NCI-H82 (cell line): ENCODE data around the gene BPI.
"Not testable (repeated sequence)": the region's sequence is repeated elsewhere in the genome, so short reads cannot be mapped to it uniquely, and the experiment has no call there.

ENCODE experiments used
- DNase-seq: peaks from one replicate; lab custom pipeline; 2025; lab: John Stamatoyannopoulos, UW

Gene BPI

DNA sequence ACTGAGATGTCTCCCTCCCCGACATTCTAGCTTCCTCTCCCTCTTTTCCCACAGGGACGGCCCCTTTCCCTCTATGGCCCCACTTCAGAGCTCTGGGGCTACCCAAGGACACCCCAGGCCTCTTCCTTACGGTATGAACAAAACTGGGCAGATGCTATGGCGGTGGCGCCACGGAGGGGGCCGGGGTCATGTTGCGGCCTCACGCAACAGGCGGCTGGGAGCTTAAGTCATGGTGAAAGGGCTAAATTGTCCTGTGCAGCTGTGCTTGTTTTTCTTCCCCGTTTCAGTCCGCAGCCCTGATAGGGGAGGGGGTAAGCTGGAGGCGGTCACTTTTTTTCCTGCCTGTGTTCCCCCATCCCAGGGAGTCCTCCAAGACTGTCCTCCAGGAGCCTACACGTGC lies 25.8 kb upstream of the BPI start:
- DNase-seq, result peak; percentile 100

DNA sequence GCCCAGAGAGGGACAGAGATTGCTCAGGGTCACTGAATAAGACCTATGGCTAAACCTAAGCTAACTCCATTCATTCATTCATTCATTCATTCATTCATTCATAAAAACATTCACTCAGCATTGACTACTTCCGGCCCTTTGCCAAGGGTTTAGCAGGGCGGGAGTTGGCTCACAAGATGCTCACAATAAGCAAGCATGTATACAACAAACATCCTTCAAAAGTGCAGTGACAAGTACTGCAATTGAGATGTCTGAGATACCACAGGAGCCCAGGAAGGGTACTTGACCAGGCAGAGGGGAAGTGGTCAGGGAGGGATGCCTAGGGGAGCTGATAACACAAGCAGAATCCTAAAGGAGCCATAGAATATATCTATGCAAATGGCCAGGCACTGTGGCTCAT lies 25.2 kb upstream of the BPI start:
- peak; percentile 71 for DNase-seq

DNA sequence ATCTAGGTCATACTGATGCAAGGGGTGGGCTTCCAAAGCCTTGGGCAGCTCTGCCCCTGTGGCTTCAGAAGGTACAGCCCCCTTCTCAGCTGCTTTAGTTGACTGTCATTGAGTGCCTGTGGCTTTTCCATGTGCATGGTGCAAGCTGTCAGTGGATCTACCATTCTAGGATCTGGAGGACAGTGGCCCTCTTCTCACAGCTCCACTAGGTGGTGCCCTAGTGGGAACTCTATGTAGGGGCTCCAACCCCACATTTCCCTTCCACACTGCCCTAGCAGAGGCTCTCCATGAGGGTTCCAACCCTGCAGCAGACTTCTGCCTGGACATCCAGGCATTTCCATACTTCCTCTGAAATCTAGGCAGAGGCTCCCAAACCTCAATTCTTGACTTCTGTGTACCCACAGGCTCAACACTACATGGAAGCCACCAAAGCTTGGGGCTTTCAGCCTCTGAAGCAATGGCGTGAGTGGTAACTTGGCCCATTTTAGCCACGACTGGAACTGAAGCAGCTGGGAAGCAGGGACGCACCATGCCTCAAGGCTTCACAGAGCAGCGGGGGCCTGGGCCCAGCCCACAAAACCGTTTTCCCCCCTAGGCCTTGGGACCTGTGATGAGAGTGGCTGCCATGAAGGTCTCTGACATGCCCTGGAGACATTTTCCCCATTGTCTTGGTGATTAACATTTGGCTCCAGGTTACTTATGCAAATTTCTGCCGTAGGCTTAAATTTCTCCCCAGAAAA lies 22.6 kb upstream of the BPI start:
- DNase-seq, result peak; percentile 23

DNA sequence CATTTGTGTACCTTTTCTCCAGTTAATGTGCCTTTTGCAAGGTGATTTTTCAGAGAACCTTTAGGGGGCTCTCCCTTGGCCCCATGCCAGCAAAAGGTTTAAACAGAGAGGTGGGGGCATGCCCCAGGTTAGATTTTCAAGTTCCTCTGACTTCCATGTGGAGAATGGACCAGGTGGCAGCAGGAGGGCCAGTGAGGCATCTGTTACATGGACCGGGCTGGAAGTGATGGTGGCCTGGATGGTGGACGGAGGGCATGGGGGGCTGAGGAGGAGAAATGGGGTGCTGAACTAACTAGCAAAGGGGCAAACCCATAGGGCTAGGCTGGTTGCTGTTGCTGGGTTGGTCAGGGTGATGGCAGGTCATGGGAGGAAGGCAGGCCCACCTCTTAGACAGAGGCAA lies 20.7 kb upstream of the BPI start:
- DNase-seq, result peak; percentile 23

DNA sequence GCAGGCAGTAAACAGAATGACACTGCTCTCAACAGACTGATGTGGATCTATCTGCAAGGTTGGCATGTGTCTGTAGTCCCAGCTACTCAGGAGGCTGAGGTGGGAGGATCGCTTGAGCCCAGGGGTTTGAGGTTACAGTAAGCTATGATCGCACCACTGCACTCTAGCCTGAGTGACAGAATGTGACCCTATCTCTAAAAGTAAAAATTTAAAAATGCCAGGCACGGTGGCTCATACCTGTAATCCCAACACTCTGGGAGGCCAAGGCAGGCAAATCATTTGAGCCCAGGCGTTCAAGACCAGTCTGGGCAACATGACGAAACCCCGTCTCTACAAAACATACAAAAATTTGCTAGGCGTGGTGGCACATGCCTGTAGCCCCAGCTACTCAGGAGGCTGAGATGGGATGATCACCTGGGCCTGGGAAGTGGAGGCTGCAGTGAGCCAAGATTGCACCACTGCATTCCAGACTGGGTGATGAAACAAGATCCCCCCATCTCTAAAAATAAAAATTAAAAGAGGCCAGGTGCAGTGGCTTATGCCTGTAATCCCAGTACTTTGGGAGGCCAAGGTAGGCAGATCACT lies 19.8 kb upstream of the BPI start:
- not testable (repeated sequence) for DNase-seq

DNA sequence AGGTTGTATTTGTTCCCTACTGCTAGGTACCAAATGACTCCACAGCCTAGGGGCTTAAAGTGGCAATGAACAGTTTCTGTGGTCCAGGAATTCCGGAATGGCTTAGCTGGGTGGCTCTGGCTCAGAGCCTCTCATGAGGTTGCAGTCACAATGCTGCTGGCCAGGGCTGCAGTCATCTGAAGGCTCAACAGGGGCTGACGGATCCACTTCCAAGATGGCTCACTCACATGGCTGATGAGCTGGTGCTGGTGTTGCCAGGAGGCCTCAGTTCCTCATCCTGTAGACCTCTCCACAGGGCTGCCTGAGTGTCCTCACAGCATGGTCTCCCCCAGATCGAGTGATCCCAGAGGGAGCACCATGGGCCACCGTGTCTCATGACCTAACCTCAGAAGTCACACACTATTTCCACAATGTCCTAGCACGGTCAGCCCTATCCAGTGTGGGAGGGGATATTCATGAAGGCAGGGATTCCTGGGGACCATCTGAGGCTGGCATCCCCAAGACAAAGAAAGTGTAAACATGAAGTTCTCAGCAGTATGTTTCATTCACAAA lies 19.0 kb upstream of the BPI start:
- no peak for DNase-seq

DNA sequence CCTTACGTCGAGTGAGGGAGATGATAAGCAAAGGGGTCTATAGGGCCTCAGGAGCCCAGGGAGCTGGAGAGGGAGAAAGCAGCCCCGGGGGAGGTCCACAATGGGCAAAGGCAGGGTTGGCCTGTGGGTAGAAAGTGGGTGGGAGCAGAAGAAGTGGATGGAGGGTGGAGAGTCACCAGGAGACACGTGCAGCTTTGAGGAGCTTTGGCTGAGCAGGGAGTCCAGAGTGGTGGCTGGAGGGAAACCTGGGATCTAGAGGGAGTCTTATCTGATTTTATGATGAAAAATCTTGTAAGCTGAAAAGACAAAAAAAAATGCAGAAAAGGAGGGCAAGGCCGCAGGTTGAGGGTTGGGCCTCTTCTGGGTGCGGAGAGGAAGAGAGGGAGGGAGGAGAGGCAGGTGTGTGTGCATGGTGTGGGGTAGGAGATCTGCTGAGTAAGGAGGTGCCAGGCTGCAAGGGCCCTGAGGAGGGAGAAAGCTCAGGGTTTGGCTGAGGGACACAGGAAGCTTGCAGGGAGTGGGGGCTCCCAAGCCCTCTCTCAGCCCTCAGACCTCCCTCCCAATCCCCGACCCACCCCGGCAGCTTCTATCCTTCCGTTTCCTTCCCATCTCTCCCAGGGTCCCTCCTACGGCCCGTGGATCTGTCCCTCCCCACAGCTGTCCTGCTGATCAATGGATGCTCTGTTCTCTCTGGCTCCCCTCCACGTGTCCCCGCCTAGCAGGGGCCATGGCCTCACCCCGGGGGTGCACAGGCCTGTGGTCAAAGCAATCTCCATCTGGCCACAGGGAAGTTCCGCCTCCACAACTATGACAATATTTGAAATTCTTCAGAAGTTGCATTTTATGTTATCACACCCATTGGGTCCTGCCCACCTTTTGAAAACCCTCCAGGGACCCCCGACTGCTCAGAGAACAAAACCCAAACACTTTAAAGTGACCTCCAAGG lies 17.1 kb upstream of the BPI start:
- no peak for DNase-seq

DNA sequence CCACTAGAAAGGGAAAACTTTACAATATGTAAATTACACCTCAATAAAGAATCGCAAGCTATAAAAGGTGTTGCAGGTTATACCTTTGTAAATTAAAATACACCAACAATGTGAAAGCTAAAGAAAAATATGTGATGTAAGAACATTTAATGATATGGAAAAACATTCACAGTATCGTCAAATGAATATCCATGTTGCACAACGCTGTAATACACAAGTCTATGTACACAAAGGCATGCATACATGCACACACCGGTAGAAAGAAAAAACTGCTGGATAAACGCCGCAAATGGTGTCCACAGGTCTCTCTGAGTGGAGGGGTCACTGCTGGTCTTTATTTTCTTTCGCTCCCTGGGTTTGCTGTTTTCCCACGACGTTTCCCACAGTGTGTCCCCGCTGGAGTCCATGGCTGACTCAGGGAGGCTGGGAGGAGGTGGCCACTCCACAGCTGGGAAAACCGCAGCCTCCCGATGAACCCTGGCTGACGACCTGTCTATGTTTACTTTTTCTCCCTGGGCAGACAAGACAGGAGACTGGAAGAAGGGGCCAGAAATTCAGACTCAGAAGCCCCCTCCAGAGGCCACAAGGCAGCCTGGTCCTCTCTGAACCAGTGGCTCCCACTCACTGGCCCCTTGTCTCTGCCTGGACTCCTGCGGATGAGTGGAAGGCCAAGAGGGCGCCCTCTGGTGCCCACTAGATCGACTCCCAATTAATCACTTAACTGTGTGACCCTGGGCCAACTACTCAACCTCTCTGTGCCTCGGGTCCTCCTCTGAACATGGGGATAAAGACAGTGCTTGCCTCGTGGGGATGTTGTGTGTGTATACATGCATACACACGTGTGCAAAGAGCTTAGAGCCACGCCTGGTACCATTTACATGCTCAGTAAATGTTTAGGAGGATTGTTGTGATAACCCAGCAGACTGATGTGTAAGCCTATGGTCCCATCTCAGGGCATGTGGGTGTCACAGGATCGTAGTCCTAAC lies 12.8 kb upstream of the BPI start:
- DNase-seq, result peak; percentile 79

DNA sequence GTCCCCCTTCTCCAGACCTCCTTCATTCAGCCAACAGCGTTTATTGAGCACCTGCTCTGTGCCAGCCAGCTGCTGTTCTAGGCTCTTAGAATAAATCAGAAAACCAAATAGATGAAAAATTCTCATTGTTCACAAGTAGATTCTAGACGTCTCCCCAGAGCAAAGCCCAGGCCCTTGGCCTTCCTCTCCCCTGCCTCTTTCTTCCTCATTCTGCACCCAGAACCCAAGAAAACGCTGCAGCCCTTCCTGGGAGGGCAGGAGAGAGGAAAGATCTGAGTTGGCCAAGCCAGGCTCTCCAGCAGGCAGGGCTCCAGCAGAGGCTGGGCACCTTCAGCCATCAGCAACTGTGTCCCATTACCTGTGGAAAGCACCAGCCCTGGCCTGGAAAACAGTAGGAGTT lies 12.0 kb upstream of the BPI start:
- DNase-seq, result no peak

DNA sequence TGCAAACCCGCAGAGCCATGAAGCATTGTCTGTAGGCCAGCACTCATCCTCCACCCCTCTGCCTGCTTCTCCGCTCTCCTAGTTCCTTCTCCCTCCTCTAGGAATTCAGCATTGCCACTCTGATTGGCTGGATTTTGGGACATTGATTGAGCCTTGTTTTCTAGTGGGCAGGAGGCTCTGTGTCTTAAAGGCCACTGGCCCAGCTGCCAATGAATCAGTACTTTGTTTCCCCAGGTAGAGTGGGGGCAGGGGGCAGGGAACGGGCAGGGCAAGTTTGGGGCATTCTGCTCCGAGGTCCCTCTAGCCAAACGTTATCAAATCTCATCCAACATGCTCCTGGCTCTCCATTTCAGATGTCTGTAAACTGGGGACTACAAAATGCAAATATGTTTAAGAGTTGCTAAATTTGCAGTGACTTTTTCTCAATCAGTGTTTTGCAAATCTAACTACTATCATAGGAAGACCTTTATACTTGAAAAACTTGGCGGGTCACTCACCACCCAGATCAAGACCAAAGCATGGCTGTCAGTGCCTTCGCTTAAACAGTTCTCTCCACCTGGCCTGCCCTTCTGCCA lies 10.4 kb upstream of the BPI start:
- peak; percentile 45 for DNase-seq

DNA sequence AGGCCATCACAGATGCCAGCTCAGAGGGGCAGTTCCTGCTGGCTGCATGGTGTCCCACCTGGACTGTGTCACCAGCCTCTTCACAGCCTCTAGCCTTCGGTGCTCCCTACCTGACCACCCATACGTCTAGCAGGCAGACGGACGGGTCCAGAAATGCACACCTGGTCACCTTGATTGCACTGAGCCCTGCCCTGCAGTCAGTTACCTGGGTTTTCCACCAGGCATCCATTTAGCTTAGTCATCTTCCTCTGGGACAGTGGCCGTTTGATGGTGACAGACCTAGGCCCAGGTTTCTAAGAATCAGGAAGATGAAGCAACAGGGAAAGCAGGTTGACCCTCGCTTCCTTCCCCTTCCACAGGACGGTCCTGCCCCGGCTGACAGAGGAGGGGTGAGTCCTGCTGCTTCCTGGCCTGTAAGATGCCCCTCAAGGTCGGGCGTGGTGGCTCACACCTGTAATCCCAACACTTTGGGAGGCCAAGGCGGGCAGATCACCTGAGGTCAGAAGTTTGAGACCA lies 9.8 kb upstream of the BPI start:
- no peak for DNase-seq

DNA sequence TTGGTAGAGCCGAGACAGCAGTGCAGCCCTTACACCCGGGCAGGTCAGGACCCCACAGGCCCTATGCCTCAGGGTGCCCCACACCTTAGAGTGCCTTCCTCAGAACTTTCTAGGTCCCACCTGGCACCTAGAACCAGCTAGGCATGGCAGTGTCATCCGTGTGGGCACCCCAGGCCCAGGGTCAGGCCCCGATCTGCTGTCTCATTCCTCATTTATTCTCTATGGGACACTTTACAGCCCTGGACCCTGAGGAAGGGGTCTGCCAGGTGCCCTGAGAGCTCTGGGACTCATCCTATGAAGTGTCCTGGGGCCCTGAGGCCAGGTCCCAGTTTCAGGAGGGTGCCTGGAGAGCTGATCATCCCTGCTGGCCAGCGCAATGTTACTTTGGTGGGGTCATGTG lies 8.1 kb upstream of the BPI start:
- no peak for DNase-seq

DNA sequence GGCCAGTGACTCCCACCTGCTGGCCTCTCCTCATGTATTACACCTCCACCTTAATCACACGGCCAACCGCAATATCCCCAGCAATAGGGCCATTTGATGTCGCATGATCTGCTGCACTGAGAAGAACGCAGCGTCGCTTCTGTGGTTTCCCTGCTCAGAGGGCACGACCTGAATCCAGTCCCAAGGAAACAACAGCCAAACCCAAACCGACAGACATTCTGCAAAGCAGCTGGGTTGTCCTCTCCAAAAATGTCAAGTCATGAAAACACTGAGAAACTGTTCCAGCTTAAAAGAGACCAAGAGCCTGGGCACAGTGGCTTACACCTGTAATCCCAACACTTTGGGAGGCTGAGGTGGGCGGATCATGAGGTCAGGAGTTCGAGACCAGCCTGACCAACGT lies 7.5 kb upstream of the BPI start:
- DNase-seq, result no peak

DNA sequence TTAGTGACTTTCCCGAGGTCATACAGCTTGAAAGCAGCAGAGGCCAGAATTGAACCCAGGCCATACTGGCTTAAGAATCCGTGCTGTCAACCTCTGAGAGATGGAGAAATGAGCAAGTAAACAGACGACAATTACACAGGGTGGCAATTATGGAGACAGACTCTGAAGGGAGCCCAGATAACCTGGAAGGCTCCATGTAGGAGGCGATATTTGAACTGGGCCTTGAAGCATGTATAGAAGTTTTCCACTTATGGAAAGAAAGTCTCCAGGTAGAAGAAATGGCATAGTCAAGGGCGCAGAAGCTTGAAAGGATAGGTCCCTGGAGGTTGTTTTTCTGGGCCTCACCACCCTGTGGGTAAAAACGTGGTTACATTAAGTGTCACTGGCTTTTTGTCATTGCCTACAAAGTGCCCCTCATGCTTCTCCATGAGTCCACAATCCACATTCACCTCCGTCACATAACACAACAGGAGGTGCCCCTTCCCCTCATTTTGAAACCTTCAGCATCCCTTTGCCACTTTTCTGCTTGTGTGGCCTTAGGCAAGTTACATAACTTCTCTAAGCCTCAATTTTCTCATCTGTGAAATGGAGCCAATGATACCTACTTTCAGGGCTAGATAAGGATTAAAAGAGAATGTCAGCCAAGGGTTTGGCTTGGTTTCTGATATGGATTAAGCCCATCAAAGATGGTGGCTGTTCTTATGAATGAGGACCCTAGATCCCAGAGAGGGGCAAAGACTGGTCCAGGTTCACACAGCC lies 5.9 kb upstream of the BPI start:
- no peak for DNase-seq

DNA sequence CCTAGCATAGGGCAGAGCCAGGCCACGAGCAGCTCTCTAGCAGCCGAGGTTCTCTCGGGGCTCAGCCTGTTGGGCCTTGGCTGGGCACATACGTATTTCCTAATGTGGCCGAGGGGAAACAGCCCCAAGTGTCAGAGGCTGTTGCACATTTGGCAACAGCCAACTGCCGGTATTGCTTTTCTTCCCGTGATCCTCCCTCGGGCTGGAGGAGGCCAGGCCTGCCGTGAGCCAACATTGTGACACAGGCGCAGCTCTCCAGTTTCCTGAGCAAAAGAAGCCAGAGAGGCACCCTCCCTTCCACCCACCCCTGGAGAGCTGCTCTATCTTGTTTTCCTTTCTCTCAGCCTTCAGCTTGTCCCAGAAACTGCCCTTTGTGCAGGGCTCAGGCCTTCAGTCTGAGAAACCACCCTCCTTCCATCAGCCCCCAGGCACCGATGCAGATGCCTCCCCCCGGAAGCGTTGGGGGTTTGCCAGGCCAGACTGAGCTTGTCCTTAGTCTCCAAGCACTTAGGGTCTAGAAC lies 5.1 kb upstream of the BPI start:
- no peak for DNase-seq

DNA sequence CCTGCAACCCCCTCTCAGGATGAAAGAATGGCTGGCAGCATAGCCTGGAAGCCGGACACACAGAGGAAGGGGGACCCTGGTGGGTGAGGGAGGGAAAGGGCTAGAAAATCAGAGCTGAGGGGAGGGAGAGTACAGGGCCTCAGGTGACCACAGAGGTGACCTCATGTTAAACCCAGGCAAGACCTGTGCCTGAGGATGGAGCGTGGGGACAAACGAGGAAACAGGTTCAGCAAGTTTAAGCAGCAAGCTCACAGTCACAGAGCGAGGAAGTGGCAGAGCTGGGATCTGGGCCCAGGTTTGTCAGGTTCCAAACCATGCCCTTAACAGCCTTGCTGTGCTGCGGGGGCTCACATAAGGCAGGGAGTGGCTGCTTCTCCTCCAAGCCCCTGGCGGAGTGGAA lies 4.0 kb upstream of the BPI start:
- DNase-seq, result no peak

DNA sequence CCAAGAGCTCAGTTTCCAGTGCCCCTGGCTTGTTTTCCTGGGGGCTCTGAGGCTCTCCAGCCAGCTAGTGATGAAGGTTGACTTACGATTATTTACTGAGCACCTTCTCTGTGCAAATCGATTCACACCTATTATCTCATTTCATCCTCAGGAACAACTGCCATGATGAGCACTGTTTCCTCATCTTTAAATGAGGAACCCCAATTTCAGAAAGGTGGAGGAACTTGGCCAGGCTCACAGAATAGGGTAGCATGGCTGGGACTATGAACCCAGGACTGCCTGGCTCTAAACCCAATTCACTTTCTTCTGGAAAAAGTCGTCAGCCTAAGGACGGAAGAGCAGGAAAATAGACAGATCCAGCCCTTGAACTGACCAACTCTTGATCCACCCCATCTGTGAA lies 3.5 kb upstream of the BPI start:
- no peak for DNase-seq

DNA sequence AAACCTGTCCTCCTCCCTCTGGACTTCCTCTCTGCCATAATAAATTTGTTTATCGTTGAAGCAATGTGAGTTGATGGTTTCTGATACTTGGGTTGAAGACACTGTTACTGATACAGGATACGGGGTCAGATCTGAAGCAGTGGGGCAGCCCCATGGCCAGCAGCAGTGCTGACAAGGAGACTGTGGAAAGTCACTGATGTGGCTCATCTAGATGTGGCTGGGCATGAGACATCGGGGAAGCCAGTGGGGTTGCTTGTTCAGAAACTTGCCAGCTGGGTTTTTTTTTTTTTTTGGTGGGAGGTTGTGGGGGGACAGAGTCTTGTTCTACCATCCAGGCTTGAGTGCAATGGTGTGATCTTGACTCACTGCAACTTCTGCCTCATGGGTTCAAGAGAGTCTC lies 2.6 kb upstream of the BPI start:
- DNase-seq, result no peak

DNA sequence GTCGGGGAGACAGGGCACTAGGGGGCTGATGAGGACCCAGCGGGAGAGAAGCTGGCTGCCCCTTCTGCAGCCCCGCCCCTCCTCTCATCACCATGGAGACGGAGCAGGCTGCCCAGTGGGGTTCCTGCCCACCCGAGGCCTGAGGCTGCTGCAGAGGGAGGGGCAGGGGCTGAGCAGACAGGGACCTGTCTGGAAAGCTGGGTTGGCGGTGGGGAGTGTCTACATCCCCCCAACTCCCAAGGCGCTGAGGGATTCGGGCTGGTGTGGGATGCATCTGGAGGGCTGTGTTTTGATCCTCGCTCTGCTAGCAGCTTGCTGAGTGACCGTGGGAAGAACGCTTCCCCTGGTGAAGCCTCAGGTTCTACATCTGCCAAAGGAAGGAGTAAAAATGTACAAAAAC lies 1.2 kb upstream of the BPI start:
- DNase-seq, result no peak
